ENCODE results near the gene ZNF236. TPM values are rescaled to one million over a fixed set of nuclear protein-coding genes. Genes with fewer than 3 reads are reported as not detected.

Gene ZNF236
- total and polyA plus RNA-seq, 2 of the 8 experiments (the other 6 are each of a cell fraction or from before 2014, with no cell fraction given): 6.7 to 14.5 TPM

- Histone ChIP-seq H3K56ac (replicated peaks; ENCODE audit: insufficient read length, low read depth, low read length) (no peak overlapping the region), H3K79me2 (ENCODE audit: control insufficient read depth in 1 of 2, insufficient read depth in 2 of 2, low read length in 2 of 2) (no peaks in the 10 kb centered on the region), H3K36me3 (ENCODE audit: control insufficient read depth in 2 of 4, insufficient read depth in 4 of 4, low read length in 3 of 4) (peaks cover 0 to 27% (median 10%) of the 10 kb centered on the region in 4 experiments; a peak in 6 of 8 replicates), H3K23me2 (ENCODE audit: low read depth, low read length) (no peaks in the 10 kb centered on the region), H3K9me3 (ENCODE audit: insufficient read depth in 2 of 2, low read depth in 1 of 2, low read length in 1 of 2) (no peaks in the 10 kb centered on the region), H3K27ac (ENCODE audit: low read depth, low read length) (no peak overlapping the region), H3K27me3 (replicated peaks in 1 of 4; ENCODE audit: control insufficient read depth in 3 of 4, extremely low read depth in 1 of 4, insufficient read depth in 3 of 4, low read length in 3 of 4) (no peaks in the 10 kb centered on the region), H3K18ac (ENCODE audit: extremely low read depth, low read length) (no peak overlapping the region), H3K4me1 (replicated peaks in 1 of 4; ENCODE audit: control insufficient read depth in 3 of 4, insufficient read depth in 4 of 4, low read length in 3 of 4) (no peaks in the 10 kb centered on the region), H3K4me2 (ENCODE audit: insufficient read depth in 1 of 2, low read depth in 2 of 2, low read length in 2 of 2) (no peak overlapping the region), H4K5ac (ENCODE audit: insufficient read length, low read depth, low read length) (no peak overlapping the region), H3K4me3 (ENCODE audit: extremely low read depth in 1 of 4, insufficient read depth in 2 of 4, low read depth in 3 of 4, low read length in 4 of 4) (no peak overlapping the region), H2AFZ (ENCODE audit: low read length) (no peak overlapping the region), H2AK5ac (ENCODE audit: low read depth, low read length) (no peak overlapping the region), H3K23ac (ENCODE audit: insufficient read length) (no peak overlapping the region), H3K79me1 (ENCODE audit: low read depth, low read length) (no peaks in the 10 kb centered on the region), H2BK5ac (ENCODE audit: low read depth, low read length) (no peak overlapping the region), H2BK12ac (ENCODE audit: low read depth, low read length) (no peak overlapping the region), H4K20me1 (replicated peaks in 1 of 2; ENCODE audit: control insufficient read depth in 1 of 2, insufficient read depth in 2 of 2, low read length in 2 of 2) (no peaks in the 10 kb centered on the region), H4K91ac (replicated peaks; ENCODE audit: insufficient read length, low read length) (no peak overlapping the region), H3K4ac (replicated peaks; ENCODE audit: insufficient read length, low read depth, low read length) (no peak overlapping the region), H3K9ac (replicated peaks in 1 of 4; ENCODE audit: extremely low read depth in 1 of 4, low read depth in 3 of 4, low read length in 3 of 4) (no peak overlapping the region), H4K8ac (ENCODE audit: extremely low read depth, insufficient read depth, low read length) (no peak overlapping the region), H3K14ac (ENCODE audit: insufficient read length) (no peak overlapping the region), H2BK20ac (ENCODE audit: low read length) (no peak overlapping the region), H2BK120ac (replicated peaks; ENCODE audit: low read depth, low read length) (no peak overlapping the region), H2BK15ac (ENCODE audit: low read length) (no peak overlapping the region)
- no peak for DNase-seq (ENCODE audit: low read depth in 1 of 2, low spot score in 2 of 2)
- ChIA-PET CTCF (ENCODE audit: partially characterized antibody) (interaction anchor here (1.1 kb wide), 1 partner anchor 38 kb away, joined by 3 read pairs; no protein-coding TSS in a partner anchor), POLR2A (ENCODE audit: partially characterized antibody) (no interaction called here)
- 90% methylated on average over 4 of the region's 4 CpGs; no CpG with 5 or more reads in 1 of the 2 experiments for WGBS, 2 experiments (ENCODE audit: extremely low coverage in 1 of 2, insufficient coverage in 1 of 2, insufficient read length in 1 of 2, insufficient replicate concordance in 2 of 2, low coverage in 1 of 2, low lambda C conversion rate in 2 of 2, missing lambda C conversion rate in 1 of 2)
- FAIRE-seq: no peak
- no peak for TF ChIP-seq SP1 (IDR thresholded peaks at IDR 0.05; ENCODE audit: low read depth, low read length)
- TF ChIP-seq CTBP2 (IDR thresholded peaks at IDR 0.05; ENCODE audit: borderline replicate concordance, insufficient read depth, insufficient read length, low read length): no peak
- TF ChIP-seq FOSL1 (IDR thresholded peaks at IDR 0.05; ENCODE audit: insufficient read depth, low read depth, low read length): no peak
- TF ChIP-seq KDM4A (IDR thresholded peaks at IDR 0.05; ENCODE audit: low read depth, low read length, severe bottlenecking): no peak
- no peak for TF ChIP-seq SUZ12 (IDR thresholded peaks at IDR 0.05; ENCODE audit: low read length)
- TF ChIP-seq SP2 (IDR thresholded peaks at IDR 0.05; ENCODE audit: low read length): no peak
- TF ChIP-seq JUND (IDR thresholded peaks at IDR 0.05; ENCODE audit: low read length): no peak
- no peak for TF ChIP-seq EGR1 (IDR thresholded peaks at IDR 0.05; ENCODE audit: borderline replicate concordance, low read depth, low read length)
- no peak for TF ChIP-seq CHD1 (IDR thresholded peaks at IDR 0.05; ENCODE audit: low read depth, low read length)
- TF ChIP-seq YY1 (IDR thresholded peaks at IDR 0.05; ENCODE audit: low read depth, low read length): no peak
- TF ChIP-seq BRCA1 (IDR thresholded peaks at IDR 0.05; ENCODE audit: low read depth, low read length): no peak
- TF ChIP-seq ASH2L (IDR thresholded peaks at IDR 0.05; ENCODE audit: low read length): no peak
- no peak for TF ChIP-seq EP300 (IDR thresholded peaks at IDR 0.05; ENCODE audit: borderline replicate concordance in 1 of 2, low read depth in 2 of 2, low read length in 2 of 2)
- TF ChIP-seq RFX5 (IDR thresholded peaks at IDR 0.05; ENCODE audit: borderline replicate concordance, low read depth, low read length): no peak
- TF ChIP-seq E2F6 (IDR thresholded peaks at IDR 0.05): no peak
Measured at GRCh38 chr18:76881744-76882143, 59.4 kb downstream of the ZNF236 start.

Measured in H1 (cell line).